Central memory CD4-positive, alpha-beta T cell (primary cell): Measurements from ENCODE around the gene SLC16A3.
"Not testable (repeated sequence)": the region's sequence is repeated elsewhere in the genome, so short reads cannot be mapped to it uniquely, and the experiment has no call there.

Experiments
- DNase-seq: peaks from one replicate; pipeline ENCODE4 v3.0.0; 2022
- total RNA-seq, 3 experiments: gene quantifications; one replicate each; lab custom pipeline; 2026; lab: John Stamatoyannopoulos, UW

SLC16A3 gene
- total RNA-seq: 21.0 to 58.7 (median 22.8) reads per million in 3 experiments

DNA sequence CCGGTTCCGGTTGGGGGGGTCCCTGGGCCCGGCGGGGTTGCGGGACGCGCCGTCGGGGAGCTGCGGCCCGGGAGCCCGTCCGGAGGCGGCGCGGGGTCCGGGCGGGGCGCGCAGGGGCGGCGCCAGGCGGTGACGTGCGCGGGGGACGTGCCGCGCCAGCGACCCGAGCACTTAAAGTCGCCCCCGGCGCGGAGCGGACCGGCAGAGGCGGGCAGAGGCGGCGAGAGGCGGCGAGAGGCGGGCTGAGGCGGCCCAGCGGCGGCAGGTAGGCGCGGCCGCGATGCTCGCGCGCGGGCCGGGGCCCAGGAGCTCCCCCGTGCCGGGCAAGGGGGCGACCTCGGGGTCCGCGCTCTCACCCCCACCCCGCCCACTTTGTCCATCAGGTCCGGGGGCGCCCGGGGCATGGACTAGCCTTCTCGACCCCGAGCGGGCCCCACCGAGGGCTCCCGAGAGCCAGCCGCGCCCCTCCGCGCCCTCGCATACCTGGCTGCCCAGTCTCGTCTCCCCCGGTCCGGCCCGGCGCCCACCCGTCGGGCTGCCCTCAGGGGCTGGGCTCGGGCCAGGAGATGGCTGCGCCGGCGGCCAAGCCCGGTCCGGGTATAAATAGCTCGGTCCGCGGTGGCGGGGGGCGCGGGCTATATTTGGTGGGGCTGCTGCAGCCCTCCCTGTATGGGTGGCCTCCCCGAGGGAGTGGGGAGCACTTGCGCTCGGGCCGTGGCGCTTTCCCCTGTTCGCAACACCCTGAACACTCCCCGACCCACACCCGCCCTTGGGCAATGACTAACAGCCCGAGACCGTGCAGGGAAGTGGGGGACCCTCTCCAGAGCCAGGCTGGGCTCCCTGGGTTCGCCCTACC is at the start of gene SLC16A3:
TSS of gene SLC16A3 (plus strand) at position 201 of the 856 bp plus-strand sequence. CDS start 6,967 bp downstream, outside the sequence.
- DNase-seq: peak; percentile 66

DNA sequence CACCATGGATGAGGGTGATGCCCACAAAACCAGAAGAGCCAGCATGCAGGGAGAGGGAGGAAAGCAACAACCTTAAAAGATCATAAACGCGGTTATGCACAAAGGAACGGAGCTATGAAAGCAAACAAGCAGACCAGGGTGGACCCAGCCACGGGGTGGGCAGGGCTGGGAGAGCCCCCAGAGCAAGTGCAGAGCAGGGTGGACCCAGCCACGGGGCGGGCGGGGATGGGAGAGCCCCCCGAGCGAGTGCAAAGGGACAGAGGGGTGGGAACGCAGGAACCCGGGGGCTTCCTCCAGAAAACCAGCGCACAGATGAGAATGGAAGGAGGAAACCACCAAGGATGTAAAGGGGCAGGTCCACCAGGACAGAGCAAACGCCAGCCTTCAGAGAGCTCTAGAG is 49.4 kb upstream of the SLC16A3 start:
- DNase-seq: no peak

DNA sequence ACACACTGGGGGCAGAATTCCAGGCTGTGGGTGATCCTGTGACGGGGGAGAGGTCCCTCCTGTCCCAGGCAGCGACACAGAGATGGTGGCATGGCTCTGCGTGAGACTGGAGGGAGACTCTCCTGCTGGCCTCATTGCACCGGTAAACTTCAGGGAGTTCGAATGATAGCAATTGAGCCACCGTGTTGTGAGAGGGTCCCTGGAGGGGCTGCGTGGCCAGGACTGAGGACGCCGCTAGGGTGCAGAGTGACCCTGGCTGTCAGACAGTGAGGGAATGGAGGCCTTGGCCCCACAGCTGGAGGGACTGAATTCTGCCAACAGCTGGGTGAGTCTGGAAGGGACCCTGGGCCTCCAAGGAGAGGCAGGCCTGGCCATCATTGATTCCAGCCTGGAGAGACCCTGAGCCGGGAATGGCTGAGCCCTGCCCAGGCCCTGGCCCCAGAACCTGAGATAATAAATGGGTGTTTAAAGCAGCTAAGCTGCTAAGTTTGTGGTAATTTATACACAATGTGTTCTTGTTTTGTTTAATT is 48.8 kb upstream of the SLC16A3 start:
- no peak for DNase-seq

DNA sequence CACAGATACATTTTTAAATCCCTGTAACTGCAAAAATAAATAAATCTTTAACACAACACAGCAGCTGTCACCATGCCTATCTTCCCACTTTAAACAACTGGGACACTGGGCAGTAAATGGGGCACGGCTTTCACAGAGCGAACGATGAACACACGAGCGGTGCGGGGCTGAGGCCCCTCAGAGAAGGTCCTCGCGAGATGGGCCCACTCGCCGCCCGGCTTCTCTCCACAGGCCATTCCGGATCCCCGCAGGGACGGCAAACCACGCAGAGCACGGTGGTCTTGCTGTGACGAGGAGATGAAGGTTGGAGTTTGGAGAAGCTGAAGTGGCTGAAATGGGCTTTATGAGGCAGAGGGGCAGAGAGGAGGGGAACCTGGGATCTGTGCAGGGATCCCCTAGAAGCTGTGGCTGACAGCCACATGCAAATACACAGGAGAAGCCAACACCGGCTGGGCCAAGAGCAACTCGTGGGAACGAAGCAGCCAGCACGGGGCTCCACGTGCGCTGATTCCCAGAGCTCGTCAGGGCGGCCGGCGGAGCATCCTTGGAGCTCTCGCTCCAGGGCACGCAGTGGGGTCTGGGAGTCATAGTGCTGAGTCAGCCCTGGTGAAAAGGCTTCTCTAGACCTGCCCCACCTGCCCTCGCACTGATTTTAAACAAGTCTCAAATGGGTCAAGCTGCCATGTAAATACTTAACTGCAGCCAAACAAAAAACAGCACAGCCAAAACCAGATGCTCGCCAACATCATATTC is 47.9 kb upstream of the SLC16A3 start:
- DNase-seq: no peak

DNA sequence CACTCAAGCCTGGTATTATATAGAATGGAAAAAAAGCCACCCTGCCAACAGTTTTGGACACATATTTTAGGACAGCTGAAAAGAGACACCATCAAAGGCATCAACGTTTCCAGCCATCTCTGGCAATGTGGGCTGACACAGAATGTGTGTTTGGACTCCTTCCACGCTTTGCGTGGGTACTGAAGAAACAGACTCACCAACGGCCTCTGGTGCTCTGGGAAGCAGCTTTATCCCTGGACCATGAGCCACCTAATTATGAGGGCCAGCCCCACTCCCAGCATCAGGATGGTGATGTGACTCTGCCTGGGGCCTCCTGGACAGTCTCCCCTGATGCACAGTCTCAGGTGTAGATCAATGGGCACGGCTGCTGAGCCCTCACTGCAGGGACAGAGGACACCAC is 44.1 kb upstream of the SLC16A3 start:
- no peak for DNase-seq

DNA sequence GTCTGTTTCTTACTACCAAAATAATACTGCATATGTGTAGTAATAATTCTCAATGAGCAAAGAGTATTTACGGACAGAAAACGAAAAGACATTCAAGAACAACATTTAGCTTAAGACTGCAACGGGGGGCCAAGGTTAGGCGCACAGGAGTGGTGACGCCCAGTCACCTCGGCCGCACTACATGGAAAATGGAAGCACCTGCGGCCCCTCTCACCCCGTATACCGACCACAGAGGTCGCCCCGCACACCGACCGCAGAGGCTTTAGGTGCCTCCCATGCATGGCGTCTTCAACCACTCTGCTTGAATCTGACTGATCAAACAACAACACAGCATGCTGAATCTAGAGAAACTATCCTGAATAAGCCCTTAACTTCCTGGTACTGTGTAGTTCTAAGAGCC is 42.6 kb upstream of the SLC16A3 start:
- DNase-seq: no peak

DNA sequence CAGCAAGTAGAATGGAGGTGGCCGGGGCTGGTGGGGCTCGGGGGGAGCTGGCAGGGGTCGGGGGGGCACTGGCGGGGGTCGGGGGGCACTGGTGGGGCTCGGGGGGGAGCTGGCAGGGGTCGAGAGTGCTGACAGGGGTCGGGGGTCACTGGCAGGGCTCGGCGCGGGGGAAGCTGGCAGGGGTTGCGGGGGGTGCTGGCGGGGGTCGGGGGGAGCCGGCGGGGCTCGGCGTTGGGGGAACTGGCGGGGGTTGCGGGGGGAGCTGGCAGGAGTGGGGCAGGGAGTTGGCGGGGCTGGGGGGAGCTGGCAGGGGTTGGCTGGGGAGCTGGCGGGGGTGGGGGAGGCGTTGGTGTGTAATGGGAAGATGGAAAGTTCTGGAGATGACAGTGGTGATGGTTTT is 41.3 kb upstream of the SLC16A3 start:
- no peak for DNase-seq

DNA sequence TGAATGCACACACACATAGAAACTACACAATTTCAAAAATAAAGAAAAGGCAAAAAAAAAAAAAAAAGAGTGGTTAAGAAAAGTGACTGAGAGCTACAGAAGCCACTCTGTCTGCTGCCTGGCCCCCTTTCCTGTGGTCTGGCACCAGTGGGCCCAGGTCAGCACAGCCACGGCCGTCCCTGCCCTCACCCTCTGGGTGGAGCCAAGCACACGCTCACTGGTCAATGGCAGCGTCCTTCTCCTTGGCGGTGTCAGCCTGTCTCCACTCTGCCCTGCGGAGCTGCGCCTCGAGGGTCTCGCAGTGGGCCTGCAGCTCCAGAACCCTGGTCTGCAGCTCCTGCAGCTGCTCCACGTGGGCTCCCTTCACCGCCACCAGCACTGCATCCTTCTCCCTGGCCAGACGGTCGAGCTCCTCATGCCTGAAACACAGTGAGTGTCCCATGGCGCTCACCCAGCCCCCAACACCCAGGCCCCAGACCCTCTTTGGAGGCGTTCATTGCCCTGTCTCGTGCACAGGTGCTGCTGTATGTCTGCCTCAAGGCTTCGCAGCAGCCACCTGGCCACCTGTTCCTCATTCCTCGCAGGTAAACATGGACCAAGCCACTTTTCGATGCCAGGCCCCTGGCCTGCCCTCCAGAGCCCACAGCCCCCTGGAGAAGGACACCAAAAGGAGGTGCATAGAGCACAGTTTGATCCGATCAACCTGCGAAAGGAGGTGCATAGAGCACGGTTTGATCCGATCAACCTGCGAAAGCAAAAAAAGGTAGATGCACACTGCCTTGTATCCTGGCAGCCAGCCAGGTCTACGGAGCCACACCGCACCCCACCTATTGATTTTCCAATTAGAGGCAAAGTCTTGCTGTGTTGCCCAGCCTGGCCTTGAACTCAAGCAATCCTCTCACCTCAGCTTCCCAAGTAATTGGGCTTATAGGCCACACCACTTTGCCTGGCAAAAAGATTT is 40.6 kb upstream of the SLC16A3 start:
- DNase-seq: no peak

DNA sequence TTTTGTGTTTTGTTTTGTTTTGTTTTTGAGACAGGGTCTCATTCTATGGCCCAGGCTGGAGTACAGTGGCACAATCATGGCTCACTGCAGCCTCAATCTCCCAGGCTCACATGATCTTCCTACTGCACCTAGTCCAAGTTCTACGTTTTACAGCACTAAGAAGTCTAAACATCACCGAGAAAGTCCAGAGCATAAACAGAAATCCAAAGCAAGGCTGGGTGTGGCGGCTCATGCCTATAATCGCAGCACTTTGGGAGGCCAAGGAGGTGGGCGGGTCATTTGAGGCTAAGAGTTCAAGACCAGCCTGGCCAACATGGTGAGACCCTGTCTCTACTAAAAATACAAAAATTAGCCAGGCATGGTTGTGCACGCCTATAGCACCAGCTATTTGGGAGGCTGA is 35.8 kb upstream of the SLC16A3 start:
- DNase-seq: not testable (repeated sequence)

DNA sequence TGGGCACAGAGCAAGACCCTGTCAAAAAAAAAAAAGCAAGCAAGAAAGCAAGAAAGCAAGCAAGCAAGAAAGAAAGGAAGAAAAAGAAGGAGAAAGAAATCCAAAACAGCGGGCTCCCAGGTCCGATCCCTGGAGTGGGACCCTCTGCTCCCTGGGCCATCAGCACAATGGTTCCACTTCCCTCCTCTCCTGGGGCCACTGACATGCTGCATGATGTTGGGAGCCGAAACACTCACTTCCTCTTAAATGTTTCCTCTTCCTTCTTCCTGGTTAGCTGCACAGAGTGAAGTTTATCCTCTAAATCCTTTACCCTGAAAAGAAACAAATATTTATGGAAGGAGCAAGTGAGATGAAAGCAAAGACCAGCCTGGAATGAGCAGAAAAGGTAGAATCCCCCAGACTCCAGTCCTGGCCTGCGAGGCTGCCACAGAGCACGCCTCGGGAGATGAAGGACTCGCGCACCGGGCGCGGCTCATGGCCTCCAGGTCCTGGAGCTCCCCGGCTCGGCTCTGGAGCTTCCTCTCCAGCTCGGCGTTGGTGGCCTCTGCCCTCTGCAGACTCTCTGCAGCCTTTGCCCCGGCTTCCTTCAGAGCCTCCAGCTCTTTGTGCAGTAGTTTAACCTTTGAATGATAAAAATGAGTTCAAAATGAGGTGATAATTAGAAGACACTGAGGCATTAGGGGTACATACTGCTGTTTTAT is 35.2 kb upstream of the SLC16A3 start:
- DNase-seq: no peak

DNA sequence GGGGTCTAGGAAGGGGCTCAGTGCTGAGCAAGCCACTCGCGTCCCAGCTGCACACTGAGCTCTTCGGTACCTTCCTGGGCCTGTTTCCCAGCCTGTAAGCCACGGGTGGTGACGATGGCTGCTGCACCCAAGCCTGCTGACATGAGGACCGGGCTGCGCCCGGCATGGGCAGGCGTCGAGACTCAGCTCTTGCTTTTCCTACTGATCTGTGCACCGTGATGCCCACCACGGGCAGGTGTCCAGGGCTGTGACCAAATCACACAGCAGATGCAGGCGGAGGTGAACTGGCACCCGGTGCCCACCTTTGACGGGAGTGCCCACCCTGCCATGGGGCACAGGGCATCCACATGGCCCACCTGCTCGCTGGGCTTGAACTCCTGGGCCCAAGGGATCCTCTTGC is 34.1 kb upstream of the SLC16A3 start:
- no peak for DNase-seq

DNA sequence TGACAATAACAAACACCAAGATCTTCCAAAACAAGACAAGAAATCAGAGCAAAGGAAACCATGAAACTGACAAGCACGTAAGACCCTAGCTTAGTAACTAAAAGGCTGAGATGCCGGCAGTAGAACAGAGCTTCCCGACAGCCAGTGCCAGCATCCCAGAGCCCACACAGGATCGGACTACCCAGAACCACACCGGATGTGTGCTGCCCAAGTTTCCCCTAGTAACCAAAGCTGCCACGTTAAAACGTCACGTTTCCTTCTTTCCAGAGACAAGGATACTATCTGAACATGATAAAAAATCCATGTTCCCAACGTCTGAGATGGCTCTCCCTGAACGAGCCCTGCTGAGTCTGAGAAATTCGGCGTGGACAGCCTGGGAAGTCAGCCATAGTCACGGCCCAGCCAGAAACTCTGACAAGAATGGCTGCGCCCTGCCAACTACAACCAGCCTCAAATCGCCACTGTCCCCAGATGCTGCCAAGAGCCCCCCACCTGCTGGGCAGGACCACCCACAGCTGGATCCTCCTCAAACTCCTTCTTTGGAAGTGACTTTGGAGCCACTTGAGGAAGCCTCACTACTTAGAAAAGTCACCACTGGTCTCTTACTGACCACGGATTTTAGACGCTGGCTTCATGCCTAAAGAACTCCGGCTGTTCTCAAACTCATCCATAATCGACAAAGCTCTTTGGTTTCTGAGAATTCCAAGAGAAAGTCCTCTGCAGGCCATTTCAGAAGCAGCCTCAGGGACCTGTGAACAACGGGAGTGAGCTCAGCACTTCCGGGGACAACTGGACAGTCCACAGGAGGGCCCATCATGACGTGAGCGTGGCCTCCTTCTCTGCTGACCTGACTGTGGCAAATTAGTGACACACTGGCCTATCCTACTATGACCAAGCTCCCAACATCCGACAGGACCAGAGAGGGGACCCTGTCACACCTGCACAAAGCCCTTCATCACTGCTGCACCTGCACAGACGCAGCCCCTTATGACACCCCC is 32.9 kb upstream of the SLC16A3 start:
- DNase-seq: no peak

DNA sequence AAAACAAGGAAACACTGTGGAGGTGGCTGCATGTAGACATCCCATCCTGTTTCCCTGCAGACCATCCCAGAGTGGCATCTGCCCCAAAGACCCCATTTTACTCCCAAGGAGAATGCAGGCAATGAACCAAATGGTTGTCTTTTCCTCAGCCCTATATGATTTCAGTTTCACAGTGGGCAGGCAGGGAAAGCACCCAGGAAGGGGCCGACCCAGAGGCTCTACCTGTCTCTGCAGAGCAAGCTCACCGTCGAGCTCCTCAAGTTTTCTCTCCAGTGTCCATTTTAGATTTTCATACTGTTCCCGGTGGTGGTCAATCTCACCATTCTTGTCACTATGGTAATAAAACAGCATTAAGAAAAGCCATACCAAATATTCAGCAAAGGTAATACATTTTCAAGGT is 30.8 kb upstream of the SLC16A3 start:
- DNase-seq: no peak

DNA sequence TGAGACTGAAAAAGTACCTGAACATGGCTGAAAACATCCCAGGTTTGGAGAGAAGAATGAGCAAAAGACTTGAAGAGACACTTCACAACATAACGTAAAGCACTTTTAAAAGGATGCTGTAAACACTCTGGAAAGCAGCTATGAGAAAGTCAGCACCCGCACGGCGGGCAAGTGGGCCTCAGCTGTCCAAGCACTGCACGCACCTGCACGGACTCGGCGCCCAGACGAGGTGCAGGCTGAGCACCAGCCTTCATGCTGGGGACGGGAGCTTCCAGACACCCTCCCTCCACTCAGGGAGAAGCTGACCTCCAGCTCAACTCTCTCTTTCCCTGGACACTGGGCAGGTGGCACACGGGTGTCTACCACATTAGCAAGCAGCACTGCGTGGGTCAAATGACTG is 29.3 kb upstream of the SLC16A3 start:
- DNase-seq: no peak

DNA sequence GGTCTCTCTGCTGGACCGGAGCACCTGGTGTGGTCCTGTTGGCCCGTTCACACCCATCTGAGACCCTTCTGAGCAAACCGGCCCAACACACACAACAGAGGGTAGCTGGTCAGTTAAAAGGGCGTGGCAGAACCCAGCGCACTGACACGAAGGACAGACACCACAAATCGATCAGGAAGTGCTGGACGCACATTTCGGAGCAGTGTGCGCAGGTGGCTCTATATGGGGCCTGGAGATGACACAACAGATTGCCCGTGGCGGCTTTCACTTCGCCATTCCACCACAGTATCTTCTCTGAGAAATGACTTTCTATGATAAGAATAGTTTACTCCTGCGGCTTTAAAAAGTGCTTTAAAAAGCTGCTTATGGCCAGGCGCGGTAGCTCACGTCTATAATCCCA is 28.7 kb upstream of the SLC16A3 start:
- no peak for DNase-seq

DNA sequence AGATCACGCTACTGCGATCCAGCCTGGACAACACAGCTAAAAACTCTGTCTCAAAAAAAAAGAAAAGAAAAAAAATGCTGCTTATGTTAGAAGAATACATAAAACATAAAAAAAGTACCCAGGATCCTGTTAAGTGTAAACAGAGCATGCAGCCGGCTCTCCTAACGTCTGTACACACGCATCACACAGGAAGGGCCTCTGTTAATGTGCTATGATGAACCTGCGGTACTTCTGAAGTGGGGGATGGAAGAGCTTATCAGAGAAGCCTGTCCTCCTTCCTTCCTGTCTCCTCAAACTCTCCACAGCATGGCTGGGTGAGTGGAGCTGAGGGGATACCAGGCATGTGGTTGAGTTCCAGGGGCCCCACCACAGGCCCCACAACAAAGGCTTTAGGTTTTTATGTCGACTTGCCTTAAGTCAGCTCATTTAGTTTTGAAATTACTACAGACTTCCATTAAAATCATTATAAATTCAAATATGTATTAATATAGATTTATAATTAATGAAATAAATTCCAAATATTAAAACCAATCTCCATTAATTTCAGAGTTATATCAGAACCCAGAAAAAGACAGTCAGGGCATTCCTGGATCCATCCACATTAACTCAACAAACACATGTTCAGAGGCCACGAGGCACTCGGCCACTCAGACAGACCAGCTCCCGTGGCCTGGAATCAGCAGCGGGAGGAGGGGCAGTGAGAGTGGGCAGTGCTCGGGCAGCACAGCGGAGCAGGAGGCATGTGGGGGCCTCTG is 27.9 kb upstream of the SLC16A3 start:
- peak; percentile 93 for DNase-seq

DNA sequence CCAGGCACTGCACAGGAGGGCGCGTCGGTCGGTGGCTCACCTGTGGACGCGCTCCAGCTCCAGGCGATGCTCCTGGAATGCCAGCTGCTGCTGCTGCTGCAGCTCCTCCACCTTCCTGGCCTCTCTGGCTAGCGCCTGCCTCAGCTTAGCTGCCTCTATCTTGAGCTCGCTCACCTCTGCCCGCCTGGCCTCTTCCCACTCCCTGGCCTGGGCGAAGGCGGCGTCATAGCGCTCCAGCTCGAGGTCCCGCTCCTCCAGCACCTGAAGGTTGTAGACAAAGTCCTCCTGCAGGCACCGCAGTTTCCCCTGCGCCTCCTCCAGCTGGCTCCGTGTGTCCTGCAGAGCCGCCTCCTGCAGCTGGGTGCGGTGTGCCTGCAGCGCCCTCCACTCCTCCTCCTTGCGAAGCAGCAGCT is 27.3 kb upstream of the SLC16A3 start:
- DNase-seq: no peak

DNA sequence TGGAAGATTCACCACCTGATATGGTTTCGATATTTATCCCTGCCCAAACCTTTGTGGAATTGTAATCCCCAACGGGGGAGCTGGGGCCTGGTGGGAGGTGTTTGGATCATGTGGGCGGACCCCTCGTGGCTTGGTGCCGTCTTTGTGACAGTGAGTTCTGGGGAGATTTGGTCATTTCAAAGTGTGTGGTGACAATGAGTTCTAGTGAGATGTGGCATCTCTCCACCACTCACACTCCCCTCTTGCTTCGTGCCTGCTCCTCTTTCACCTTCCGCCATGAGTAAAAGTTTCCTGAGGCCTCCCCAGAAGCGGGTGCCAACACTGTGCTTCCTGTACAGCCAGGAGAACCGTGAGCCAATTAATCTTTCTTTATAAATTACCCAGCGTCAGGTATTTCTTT is 25.9 kb upstream of the SLC16A3 start:
- no peak for DNase-seq

DNA sequence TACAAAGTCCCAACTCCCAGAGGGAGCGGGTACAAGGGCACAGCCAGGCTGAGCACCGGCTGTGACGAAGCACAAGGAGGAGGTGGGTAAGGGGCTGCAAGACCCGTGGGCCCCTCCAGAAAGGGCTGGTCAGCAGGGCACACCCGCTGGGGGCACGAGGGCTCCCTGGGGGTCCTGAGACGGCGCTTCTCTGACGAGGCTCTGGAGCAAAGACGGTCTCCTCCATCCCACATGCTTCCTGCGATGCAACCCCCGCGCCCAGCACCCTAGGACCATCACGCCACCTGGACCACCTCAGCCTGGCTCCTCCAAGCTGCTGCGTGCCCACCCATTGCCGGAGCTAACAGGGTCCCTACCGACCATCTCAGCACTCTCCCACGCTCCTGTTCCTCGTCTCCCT is 24.9 kb upstream of the SLC16A3 start:
- no peak for DNase-seq
